ENCODE data around the gene GTF3C1.

Gene GTF3C1

GRCh38 chr16:27426423-27427408 lies 123.0 kb downstream of the GTF3C1 start:
- no peak for DNase-seq (ENCODE audit: low spot score)

- no peak for DNase-seq (ENCODE audit: low spot score)
Measured at GRCh38 chr16:27425961-27426360, 123.8 kb downstream of the GTF3C1 start.

GRCh38 chr16:27424772-27425498 lies 124.8 kb downstream of the GTF3C1 start:
- DNase-seq (ENCODE audit: low spot score), result no peak

- no peak for DNase-seq (ENCODE audit: low spot score)
Measured at GRCh38 chr16:27421961-27422740, 127.6 kb downstream of the GTF3C1 start.

- no peak for DNase-seq (ENCODE audit: low spot score)
Measured at GRCh38 chr16:27417047-27417671, 132.6 kb downstream of the GTF3C1 start.

GRCh38 chr16:27414788-27415431 lies 134.8 kb downstream of the GTF3C1 start:
- DNase-seq (ENCODE audit: low spot score), result no peak

- no peak for DNase-seq (ENCODE audit: low spot score)
Measured at GRCh38 chr16:27413956-27414355, 135.8 kb downstream of the GTF3C1 start.

- DNase-seq (ENCODE audit: low spot score), result no peak
Measured at GRCh38 chr16:27410761-27411160, 139.0 kb downstream of the GTF3C1 start.
